ENCODE measurements around the gene PDE6B.
"Not testable (repeated sequence)": the region's sequence is repeated elsewhere in the genome, so short reads cannot be mapped to it uniquely, and the experiment has no call there.

Gene PDE6B

GRCh38 chr4:624705-625590, at the start of gene PDE6B:
TSS of gene PDE6B (plus strand) at chr4:625573. CDS start at chr4:625627, 54 bp downstream.
- peak; percentile 59 for DNase-seq

- no peak for DNase-seq
Observed at GRCh38 chr4:576245-576821, 49.0 kb upstream of the PDE6B start, which contains the start of gene TMEM271. TSS of gene TMEM271 (minus strand) at chr4:576295. CDS start at chr4:576062, 233 bp downstream.

GRCh38 chr4:576991-577498, 48.3 kb upstream of the PDE6B start:
- peak; percentile 15 for DNase-seq

- DNase-seq, result peak; percentile 30
Observed at GRCh38 chr4:577499-578450, 47.6 kb upstream of the PDE6B start.

GRCh38 chr4:578451-579443, 46.6 kb upstream of the PDE6B start:
- DNase-seq, result no peak

- no peak for DNase-seq
Observed at GRCh38 chr4:579543-580175, 45.7 kb upstream of the PDE6B start.

- no peak for DNase-seq
Observed at GRCh38 chr4:581181-581580, 44.2 kb upstream of the PDE6B start.

- DNase-seq, result no peak
Observed at GRCh38 chr4:581753-582361, 43.5 kb upstream of the PDE6B start.

- DNase-seq, result no peak
Observed at GRCh38 chr4:583820-584219, 41.6 kb upstream of the PDE6B start.

- no peak for DNase-seq
Observed at GRCh38 chr4:587671-588350, 37.6 kb upstream of the PDE6B start.

GRCh38 chr4:588351-588849, 37.0 kb upstream of the PDE6B start:
- no peak for DNase-seq

- no peak for DNase-seq
Observed at GRCh38 chr4:589219-589963, 36.0 kb upstream of the PDE6B start.

- DNase-seq, result no peak
Observed at GRCh38 chr4:590313-590841, 35.0 kb upstream of the PDE6B start.

GRCh38 chr4:592178-592577, 33.2 kb upstream of the PDE6B start:
- not testable (repeated sequence) for DNase-seq

- DNase-seq, result no peak
Observed at GRCh38 chr4:592825-593520, 32.4 kb upstream of the PDE6B start.

GRCh38 chr4:598925-599324, 26.4 kb upstream of the PDE6B start:
- DNase-seq, result no peak

GRCh38 chr4:600166-600565, 25.2 kb upstream of the PDE6B start:
- DNase-seq, result no peak

- DNase-seq, result no peak
Observed at GRCh38 chr4:600850-601515, 24.4 kb upstream of the PDE6B start.

Data from NCI-H82 (cell line).